Measurements from ENCODE around the gene EFCAB11.
A peak's percentile ranks its signal among the peaks of the same experiment; 100 is the strongest.
"Not testable (repeated sequence)": the region's sequence is repeated elsewhere in the genome, so short reads cannot be mapped to it uniquely, and the experiment has no call there.

The EFCAB11 gene

DNA sequence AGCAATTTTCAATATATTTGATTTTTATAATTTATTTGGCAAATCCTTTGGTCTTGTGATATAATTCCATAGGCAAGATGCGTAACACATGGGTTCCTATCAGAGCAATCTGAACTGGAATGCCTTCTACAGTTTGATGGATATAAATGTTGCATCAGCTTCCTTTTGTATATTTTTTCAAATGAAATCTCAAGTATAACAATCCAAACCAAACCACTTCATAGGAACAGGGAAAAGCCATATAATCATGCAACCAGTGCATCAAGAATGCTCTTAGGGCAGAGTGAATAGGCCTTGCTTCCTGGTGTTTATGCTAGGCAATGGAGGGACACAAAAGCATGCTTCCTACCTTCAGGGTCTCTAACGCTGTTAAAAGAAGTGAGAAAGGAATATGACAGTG is 34.5 kb downstream of the EFCAB11 start:
- H3K4me3 ChIP-seq (ENCODE audit: low read length): no peak overlapping the region
- no peak for DNase-seq (ENCODE audit: low read depth, low spot score)

DNA sequence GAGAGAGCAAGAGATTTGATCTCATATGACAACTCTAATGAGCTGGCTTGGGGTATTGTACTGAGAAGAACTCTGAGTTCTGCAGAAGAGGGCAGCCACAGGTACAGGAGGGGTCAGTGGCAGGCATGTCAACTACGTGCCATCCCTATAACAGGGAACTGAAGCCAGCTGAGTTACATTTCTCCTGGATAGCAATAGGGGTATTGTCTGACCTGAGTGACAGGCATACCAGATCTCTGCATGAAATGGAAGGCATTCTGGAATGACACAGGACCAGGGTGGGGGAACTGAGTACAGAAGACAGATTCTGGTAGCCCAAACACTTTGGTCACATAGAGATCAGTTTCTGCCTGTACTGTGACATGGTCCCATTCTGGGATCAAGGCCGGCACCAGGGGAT is 35.8 kb downstream of the EFCAB11 start:
- no peak overlapping the region for H3K4me3 ChIP-seq (ENCODE audit: low read length)

DNA sequence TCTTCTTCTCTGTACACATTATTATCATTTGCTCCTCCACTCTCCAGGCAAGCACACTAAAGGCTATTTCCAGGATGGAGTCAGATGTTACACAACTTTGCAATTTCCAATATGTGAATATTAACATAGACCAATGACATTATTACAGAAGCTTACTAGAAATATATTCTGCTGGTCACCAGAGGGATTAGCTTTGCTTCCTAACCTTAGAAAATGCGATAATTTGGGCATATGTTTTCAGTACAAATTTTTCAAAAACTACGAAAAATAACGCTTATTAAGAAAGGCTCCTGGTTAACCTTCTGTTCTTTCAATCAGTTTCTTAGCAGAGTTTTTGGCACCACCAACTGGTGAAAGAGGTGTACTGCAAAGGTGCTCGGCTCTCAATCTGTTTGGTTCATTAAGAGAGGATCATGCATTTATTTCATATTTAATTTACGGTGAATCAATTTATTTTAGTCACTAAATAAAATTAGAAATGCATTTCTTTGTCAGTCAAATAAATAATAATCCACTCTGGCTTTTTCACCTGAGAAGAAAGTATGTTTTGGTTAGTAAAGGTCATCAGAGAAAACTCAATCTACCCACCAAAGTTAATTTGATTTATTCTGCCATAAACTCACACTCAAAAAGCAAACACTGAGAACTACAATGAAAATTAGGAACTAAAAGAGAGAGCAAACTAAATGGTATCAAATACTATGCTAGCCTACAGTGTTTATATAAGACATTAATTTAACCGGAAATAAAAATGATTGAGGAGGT is 39.2 kb downstream of the EFCAB11 start:
- DNase-seq (ENCODE audit: low read depth, low spot score): peak; percentile 63

More for the DNA sequence above, 35.8 kb downstream of the EFCAB11 start:
- no peak for DNase-seq (ENCODE audit: low read depth, low spot score)

DNA sequence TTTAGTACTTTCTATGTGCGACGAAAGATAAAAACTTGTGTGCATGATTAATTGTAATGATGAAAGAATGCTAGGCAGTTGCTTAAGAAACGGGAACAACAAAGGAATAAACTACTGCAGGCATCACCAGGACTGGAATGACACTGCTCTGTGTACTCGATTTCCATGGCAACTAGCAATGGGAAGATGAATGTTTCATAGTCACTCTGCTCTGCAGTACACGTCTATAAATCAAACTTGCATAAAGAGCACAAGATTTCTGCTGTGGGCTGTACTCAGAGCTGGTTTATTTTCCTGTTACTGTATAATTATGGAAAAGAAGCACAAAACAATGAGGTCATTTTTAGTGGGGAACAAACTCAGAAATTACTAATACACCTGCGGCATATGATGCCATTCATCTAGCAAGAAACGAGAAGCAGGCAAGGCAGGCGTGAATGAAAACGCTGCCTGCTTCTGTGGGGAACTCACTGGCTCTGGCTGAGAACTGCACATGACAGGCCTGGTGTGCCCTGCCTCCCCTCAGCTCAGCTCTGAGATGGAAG is 41.8 kb downstream of the EFCAB11 start:
- no peak for DNase-seq (ENCODE audit: low read depth, low spot score)
- no peak overlapping the region for H3K4me3 ChIP-seq (ENCODE audit: low read length)

More for the DNA sequence above, 39.2 kb downstream of the EFCAB11 start:
- no peak overlapping the region for H3K4me3 ChIP-seq (ENCODE audit: low read length)

DNA sequence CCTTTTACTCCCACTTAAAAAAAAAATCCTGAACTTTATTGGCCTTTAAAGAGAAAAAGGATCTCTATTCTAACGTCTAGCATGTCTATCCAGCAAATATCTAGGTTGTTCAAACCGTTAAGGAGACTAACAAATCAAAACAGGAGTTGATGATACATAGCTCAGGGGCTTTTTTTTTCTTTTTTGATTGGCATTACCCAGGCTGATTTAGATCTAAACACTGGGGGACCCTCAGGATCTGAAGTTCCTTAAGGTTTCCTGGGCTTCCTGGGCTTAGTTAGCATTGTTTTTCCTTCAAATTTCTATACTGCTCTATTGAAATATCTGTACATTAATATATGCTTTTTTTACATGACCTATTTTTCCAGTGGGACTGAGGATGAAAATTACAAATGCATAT is 42.3 kb downstream of the EFCAB11 start:
- no peak for DNase-seq (ENCODE audit: low read depth, low spot score)
- no peak overlapping the region for H3K4me3 ChIP-seq (ENCODE audit: low read length)

DNA sequence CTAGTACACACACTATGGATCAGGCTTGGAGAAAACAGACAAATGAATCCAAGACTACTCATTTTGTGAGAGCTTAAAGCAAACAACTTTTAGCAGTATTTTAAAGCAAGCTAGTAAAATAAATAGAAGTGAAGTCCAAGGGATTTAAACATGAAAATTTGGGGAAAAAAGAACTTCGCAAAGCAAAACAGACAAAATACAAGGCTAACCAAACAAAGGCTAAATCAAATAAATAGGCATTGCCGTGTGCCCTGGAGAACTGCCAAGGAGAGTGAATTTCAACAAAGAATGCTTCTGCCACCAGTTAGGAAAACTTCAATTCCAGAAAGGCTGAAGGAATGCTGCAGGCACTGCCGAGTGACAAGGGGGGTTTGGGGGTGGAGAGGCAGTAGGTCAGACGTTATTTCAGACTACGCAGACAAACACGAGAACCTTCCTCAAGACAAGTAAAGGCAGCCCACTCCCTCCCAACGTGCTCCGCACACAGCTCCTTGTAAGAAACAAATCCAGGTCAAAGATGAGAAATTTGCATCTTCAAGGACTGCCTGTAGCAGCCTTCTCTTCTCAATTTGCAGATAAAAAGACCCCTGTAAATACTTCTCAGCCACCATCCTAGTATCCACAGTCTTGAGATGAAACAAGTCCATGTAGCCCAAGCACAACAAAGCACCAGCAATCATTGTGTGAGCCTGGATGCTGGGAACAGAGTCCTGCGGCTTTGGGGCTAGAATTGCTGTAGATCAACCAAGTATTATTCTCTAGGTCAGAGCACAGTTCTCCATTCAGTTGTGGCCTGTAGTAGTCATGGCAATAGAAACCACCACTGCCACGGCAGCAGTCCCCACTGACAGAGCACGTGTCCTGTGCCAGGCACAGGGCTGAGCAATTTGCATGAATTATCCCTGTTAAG is 43.3 kb downstream of the EFCAB11 start:
- DNase-seq (ENCODE audit: low read depth, low spot score): no peak
- H3K4me3 ChIP-seq (ENCODE audit: low read length): no peak overlapping the region

DNA sequence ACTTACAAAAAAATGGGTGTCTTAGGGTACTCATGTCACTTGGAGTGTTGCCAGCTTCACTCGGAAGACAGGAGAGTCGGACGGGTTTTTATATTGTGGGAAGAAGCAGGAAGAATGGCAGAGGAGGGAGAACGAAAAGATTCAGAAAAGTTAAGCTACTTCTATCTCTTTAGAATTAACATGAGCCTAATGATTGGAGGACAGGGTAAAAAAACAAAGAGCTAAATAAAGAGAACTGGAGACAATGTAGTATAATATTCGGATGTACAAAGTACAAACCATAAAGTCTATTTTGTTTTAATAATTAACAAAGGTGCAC is 43.9 kb downstream of the EFCAB11 start:
- no peak for DNase-seq (ENCODE audit: low read depth, low spot score)
- no peak overlapping the region for H3K4me3 ChIP-seq (ENCODE audit: low read length)

DNA sequence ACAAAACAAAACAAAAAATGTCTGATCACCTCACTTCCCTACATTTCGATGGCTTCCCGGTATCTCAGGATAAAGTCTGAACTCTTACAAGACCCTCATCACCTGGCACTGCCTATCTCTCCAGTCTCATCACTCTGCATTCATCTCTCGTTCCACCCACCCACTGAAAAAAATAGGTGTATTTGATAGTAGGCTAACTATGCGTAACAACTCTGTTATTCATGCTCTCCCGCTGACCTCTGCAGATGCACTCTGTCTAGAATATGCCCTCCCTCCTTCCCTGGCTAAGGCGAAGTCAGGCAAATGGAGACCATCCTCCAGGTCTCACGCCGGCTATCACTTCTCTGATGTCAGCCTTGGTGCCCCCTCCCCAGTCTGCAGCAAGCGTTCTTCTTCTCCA is 44.9 kb downstream of the EFCAB11 start:
- no peak overlapping the region for H3K4me3 ChIP-seq (ENCODE audit: low read length)
- DNase-seq (ENCODE audit: low read depth, low spot score): no peak

DNA sequence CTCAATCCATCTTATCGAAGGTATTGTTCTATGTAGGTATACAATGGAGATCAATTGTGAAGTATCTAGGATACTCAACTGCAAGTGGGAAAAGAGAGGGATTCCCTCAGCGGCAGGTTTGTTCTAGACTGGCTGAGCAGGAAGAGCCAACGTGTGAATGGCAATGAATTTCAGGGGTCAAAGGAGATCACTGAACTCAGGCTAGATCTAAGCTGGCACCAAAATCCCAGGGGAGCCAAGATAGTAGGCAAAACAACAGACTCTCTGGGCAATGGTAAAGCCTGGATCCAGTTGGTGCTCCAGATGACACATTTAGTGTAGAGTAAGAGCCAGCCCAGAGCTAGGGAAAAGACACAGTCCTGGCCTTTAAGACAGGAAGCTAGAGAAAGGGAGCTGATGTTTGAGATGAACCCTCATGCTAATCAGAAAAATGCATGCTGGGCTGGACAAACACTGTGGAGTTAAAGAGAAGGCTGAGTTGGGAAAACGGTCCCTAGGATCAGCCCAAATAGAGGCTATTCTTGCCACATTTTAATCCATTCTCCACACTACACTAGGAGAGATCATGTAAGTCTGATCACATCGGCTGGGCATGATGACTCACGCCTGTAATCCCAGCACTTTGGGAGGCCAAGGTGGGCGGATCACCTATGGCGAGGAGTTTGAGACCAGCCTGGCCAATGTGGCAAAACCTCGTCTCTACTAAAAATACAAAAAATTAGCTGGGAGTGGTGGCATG is 45.6 kb downstream of the EFCAB11 start:
- no peak for DNase-seq (ENCODE audit: low read depth, low spot score)

DNA sequence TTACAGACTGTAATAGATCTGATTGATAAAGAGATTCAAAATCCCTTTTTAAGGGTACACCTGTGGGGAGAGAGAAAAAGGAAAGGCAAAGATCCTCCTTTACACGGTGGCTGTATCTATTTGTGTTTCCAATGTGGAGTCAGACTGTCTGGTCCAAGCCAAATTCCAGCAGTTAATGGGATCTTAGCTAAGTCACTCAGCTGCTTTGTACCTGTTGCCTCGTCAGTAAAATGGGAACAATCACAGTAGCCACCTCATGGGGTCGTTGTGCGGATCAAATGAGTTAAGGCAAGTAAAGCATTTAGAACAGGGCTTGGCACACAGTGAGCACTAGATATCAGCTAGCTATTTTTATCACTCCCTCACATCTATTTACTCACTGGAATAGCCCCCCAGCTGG is 46.9 kb downstream of the EFCAB11 start:
- no peak overlapping the region for H3K4me3 ChIP-seq (ENCODE audit: low read length)
- no peak for DNase-seq (ENCODE audit: low read depth, low spot score)

More for the DNA sequence above, 45.6 kb downstream of the EFCAB11 start:
- no peak overlapping the region for H3K4me3 ChIP-seq (ENCODE audit: low read length)

DNA sequence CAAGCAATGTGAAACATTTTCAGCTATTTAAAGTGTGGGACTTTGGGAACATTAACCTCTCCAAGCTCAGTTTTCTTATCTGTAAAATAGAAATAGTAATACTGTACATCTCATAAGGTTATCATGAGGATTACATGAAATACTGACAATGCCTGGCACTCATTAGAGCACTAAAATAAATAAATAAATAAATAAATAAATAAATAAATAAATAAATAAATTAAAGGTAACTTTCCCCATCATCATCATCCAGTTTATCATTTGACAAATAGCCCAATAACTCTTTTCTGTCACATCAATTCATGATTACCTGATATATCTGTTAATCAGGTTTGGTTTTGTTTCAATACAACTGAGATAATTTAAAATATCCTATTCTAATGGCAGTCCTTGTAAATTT is 48.5 kb downstream of the EFCAB11 start:
- no peak for DNase-seq (ENCODE audit: low read depth, low spot score)

DNA sequence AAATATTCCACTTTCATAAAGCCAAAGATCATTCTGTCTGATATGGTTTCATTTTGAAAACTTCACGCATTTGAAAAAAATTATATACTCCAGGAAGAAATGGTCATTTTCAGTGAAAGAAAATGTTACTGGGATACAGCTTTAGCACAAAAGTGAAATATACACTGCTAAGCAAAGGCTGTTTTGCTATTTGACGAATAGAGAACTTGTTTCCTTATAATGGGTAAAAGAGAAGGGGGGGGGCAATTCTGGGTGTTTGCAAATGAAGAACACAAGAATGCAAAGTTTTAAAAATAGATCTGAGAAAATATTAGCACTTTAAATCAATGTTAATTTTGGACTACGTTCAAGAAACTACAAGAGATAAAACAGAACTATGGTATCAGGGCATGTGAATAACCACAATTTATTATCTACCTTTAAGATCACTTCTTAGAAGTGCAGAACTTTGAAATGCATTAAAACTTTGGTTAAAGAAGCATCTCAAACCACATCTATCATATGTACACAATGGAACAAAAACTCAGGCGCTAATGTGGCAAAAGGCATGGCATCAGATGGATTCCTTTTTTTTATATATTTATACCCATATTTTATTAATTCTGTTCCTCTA is 51.1 kb downstream of the EFCAB11 start:
- peak; percentile 38 for DNase-seq (ENCODE audit: low read depth, low spot score)
- H3K4me3 ChIP-seq (ENCODE audit: low read length): no peak overlapping the region

More for the DNA sequence above, 48.5 kb downstream of the EFCAB11 start:
- H3K4me3 ChIP-seq (ENCODE audit: low read length): no peak overlapping the region

DNA sequence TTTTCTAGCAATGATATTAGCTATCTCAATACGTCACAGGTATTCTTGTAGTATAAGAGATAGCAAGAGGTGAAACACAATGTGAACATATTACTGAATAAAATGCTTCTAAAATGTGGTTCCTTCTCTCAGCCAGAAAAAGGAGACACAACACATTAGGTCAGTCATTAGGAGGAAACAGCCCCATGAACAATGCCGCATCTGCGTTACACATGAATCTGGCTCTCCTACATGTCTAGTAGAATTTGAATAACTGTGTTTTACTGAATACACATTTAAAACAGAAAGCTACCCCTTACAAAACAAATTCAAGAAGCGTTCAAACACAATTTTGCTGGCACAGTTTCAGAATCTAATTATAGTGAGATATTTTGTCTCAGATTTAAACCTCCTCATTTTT is 51.6 kb downstream of the EFCAB11 start:
- no peak overlapping the region for H3K4me3 ChIP-seq (ENCODE audit: low read length)
- no peak for DNase-seq (ENCODE audit: low read depth, low spot score)

DNA sequence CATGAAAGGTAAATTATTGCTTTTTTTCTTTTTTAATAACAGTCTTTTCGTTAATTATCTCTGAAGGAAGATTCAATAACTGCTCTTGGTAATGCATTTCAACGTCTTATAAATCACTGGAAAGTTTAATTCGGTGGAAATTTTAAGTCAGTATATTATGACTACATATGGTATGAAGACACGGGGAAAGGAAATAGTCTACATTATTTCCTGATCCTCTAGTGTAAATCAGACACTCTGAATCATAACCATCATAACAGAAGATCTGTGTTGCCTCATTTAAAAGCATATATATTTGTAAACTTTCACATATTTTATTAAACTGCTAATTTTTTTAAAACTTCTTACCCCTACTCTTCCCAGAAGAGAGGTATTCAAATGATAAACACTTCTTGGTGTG is 53.7 kb downstream of the EFCAB11 start:
- DNase-seq (ENCODE audit: low read depth, low spot score): no peak
- no peak overlapping the region for H3K4me3 ChIP-seq (ENCODE audit: low read length)

DNA sequence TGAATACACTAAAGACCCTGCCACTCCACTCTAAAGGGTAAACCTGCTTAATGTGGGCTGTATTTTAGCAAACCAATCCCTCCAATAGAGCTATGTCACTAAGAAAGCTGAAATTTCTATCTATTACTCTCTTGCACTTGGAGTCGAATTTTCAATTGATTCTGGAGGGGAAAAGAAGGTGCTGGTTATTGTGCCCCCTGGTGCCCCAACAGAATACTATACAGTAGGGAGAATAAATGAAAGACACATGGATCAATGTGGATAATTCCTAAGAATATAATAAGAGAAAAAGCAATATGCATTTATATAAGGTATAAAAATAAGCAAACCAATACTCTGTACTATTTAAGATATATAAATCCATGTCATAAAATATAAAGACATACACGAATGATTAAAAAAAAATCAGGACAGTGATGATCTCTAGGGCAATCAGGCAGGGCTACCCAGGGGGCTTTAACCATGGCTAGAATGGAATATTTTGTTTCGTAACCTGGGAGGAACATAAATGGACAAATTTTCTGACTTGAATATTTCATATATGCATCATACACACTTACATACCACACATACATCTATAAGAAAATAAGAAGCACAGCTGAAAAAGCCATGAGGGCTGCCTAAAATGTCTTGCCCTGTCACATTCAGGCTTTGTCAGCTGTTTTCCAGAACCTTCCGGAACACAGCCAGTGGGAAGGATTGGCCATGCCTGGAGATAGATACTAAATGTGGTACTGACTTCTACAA is 54.4 kb downstream of the EFCAB11 start:
- DNase-seq (ENCODE audit: low read depth, low spot score): peak; percentile 11
- H3K4me3 ChIP-seq (ENCODE audit: low read length): no peak overlapping the region

DNA sequence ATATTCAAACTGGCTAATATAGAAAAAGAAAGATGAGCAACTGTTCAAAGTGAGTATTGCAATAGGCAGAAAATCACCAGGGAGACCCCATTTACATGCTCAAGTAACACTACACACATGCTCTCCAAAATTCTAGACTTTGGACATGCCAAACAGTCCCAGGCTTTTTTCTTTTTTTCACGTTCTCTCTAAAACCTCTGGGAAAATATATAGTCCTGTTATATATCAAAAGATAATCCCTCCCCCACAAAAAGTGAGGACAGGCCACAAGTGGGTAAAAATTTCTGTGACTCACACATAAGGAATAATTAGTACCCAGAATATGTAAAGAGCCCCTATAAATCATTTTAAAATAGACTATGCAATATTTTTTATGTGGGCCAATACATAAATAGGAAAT is 55.2 kb downstream of the EFCAB11 start:
- no peak overlapping the region for H3K4me3 ChIP-seq (ENCODE audit: low read length)
- DNase-seq (ENCODE audit: low read depth, low spot score): no peak

DNA sequence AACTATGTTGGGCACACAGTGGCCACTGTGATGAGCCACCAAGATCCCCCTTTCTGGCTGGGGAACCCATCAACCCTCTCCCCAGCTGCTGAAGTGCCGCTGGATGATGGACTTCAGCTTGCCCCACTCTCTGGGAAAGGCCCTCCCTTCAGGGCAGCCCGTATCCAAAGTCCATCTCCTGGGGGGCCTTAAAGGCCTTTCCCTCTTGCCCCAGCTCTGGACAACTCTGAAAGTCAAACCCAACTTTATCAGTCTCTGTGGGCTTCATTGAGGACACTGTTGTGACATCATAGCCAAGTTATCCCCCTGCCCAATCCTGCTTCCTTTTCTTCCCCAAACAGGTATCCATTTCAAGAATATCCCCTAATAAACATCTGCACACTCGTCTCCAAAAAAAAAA is 61.1 kb downstream of the EFCAB11 start:
- not testable (repeated sequence) for DNase-seq (ENCODE audit: low read depth, low spot score); H3K4me3 ChIP-seq (ENCODE audit: low read length)

DNA sequence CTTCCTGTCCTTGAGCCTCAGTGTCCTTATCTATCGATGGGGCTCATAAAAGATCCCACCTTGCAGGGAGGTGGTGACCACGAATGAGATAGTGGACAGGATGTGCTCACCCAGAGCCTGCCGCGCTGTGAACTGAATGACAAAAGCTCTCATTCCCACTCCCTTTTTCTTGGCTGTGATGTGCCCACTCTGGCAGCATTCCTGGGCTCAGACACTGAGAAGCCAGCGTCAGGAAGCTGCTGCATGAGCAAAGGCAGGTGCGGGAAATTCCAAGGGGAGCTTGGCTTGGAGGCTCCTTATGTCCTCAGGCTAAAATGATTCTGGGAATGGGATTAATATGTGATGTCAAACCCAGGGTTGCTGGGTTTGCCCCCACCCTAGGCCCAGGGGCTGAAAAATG is 61.6 kb downstream of the EFCAB11 start:
- DNase-seq (ENCODE audit: low read depth, low spot score): no peak
- H3K4me3 ChIP-seq (ENCODE audit: low read length): no peak overlapping the region

Measured in Jurkat, Clone E6-1 (cell line).